H9 (cell line): ENCODE data around the gene FADS3. TPM values are rescaled to one million over a fixed set of nuclear protein-coding genes. Genes with fewer than 3 reads are reported as not detected.

Experiments
- DNase-seq: peaks from one replicate; pipeline ENCODE4 v3.0.0-alpha.2; 2017
- H2AFZ ChIP-seq: one replicate; pipeline ENCODE4 v1.6.1; 2013; ENCODE audit warnings: mild to moderate bottlenecking, low read length, control low read depth, moderate library complexity
- H2AK5ac ChIP-seq: 2 replicates; pipeline ENCODE4 v1.6.1; 2013; ENCODE audit warnings: low read length, control low read depth, mixed read lengths; ENCODE audit not compliant: insufficient read length
- H2BK120ac ChIP-seq: one replicate; pipeline ENCODE4 v1.6.1; 2013; ENCODE audit warnings: low read depth, mild to moderate bottlenecking, low read length, control low read depth, inconsistent platforms; ENCODE audit not compliant: poor library complexity, severe bottlenecking
- H2BK12ac ChIP-seq: 2 replicates; pipeline ENCODE4 v1.6.1; 2013; ENCODE audit warnings: low read length, control low read depth, mixed read lengths, low read depth; ENCODE audit not compliant: insufficient read length
- H2BK15ac ChIP-seq: 2 replicates; pipeline ENCODE4 v1.6.1; 2013; ENCODE audit warnings: low read depth, low read length, control low read depth
- H2BK20ac ChIP-seq: one replicate; pipeline ENCODE4 v1.6.1; 2013; ENCODE audit warnings: low read depth, mild to moderate bottlenecking, low read length, control low read depth, inconsistent platforms; ENCODE audit not compliant: poor library complexity, severe bottlenecking
- H2BK5ac ChIP-seq: 2 replicates; pipeline ENCODE4 v1.6.1; 2013; ENCODE audit warnings: low read length, control low read depth, mixed read lengths; ENCODE audit not compliant: insufficient read length
- H3K14ac ChIP-seq: 2 replicates; pipeline ENCODE4 v1.6.1; 2013; ENCODE audit warnings: low read length, control low read depth; ENCODE audit not compliant: insufficient read depth
- H3K18ac ChIP-seq: 2 replicates; pipeline ENCODE4 v1.6.1; 2013; ENCODE audit warnings: low read depth, mild to moderate bottlenecking, mixed read lengths, low read length, control low read depth; ENCODE audit not compliant: insufficient read length
- H3K23ac ChIP-seq: 2 replicates; pipeline ENCODE4 v1.6.1; 2013; ENCODE audit warnings: low read length, control low read depth, mixed read lengths, low read depth; ENCODE audit not compliant: insufficient read length
- H3K23me2 ChIP-seq: 2 replicates; pipeline ENCODE4 v1.6.1; 2013; ENCODE audit warnings: low read depth, mild to moderate bottlenecking, mixed read lengths, low read length, control low read depth; ENCODE audit not compliant: insufficient read length, poor library complexity, severe bottlenecking
- H3K27ac ChIP-seq: 2 replicates; pipeline ENCODE4 v1.5.1; 2013; ENCODE audit warnings: low read length, control low read depth, mixed read lengths, low read depth; ENCODE audit not compliant: insufficient read length
- H3K27me3 ChIP-seq: 2 replicates; pipeline ENCODE4 v1.6.1; 2013; ENCODE audit warnings: low read length, control low read depth, inconsistent platforms; ENCODE audit not compliant: insufficient read depth
- H3K4ac ChIP-seq: 2 replicates; pipeline ENCODE4 v1.6.1; 2013; ENCODE audit warnings: low read depth, mild to moderate bottlenecking, control low read depth, inconsistent platforms, low read length, moderate library complexity
- H3K4me1 ChIP-seq: 2 replicates; pipeline ENCODE4 v1.6.1; 2013; ENCODE audit warnings: low read length, control low read depth, inconsistent platforms; ENCODE audit not compliant: insufficient read depth
- H3K4me2 ChIP-seq: 2 replicates; pipeline ENCODE4 v1.6.1; 2013; ENCODE audit warnings: low read length, control low read depth, mixed read lengths; ENCODE audit not compliant: insufficient read length, insufficient read depth
- H3K56ac ChIP-seq: 2 replicates; pipeline ENCODE4 v1.6.1; 2013; ENCODE audit warnings: low read depth, mild to moderate bottlenecking, mixed read lengths, low read length, control low read depth; ENCODE audit not compliant: insufficient read length
- H3K79me1 ChIP-seq: 2 replicates; pipeline ENCODE4 v1.6.1; 2013; ENCODE audit warnings: low read depth, mild to moderate bottlenecking, moderate library complexity, low read length, control low read depth, inconsistent platforms; ENCODE audit not compliant: insufficient read depth, poor library complexity, severe bottlenecking
- H3K79me2 ChIP-seq: 2 replicates; pipeline ENCODE4 v1.6.1; 2013; ENCODE audit warnings: low read length, control low read depth, inconsistent platforms; ENCODE audit not compliant: insufficient read depth
- H3K9ac ChIP-seq: 2 replicates; pipeline ENCODE4 v1.6.1; 2013; ENCODE audit warnings: low read length, control low read depth, mixed read lengths; ENCODE audit not compliant: insufficient read length; ENCODE audit errors: extremely low read depth
- H3K9me3 ChIP-seq: one replicate; pipeline ENCODE4 v1.6.1; 2013; ENCODE audit warnings: low read depth, low read length, inconsistent platforms; ENCODE audit not compliant: control insufficient read depth
- H3T11ph ChIP-seq: one replicate; pipeline ENCODE4 v1.6.1; 2013; ENCODE audit warnings: mild to moderate bottlenecking, low read length, control low read depth, inconsistent platforms
- H4K20me1 ChIP-seq: one replicate; pipeline ENCODE4 v1.6.1; 2013; ENCODE audit not compliant: control insufficient read depth, insufficient read length, insufficient read depth
- H4K5ac ChIP-seq: 2 replicates; pipeline ENCODE4 v1.6.1; 2013; ENCODE audit warnings: low read depth, mild to moderate bottlenecking, mixed read lengths, low read length, control low read depth; ENCODE audit not compliant: insufficient read length
- H4K8ac ChIP-seq: replicated peaks from 2 replicates; pipeline ENCODE4 v1.6.1; 2013; ENCODE audit warnings: low read length, control low read depth, mixed read lengths, low read depth; ENCODE audit not compliant: insufficient read length
- H4K91ac ChIP-seq: 2 replicates; pipeline ENCODE4 v1.6.1; 2013; ENCODE audit warnings: low read depth, mild to moderate bottlenecking, moderate library complexity, mixed read lengths, low read length, control low read depth; ENCODE audit not compliant: insufficient read length
- H3K27ac Mint-ChIP-seq, 3 experiments: 2 replicates in 2 of 3; 3 replicates in 1 of 3; pipeline ENCODE4 v1.8.0; 2020 to 2021; ENCODE audit warnings: mixed read lengths in 3 of 3, mild to moderate bottlenecking in 1 of 3, moderate library complexity in 1 of 3
- H3K27me3 Mint-ChIP-seq: 2 replicates; pipeline ENCODE4 v1.8.0; 2021; ENCODE audit warnings: low read depth, mild to moderate bottlenecking, moderate library complexity, mixed read lengths
- H3K36me3 Mint-ChIP-seq, 3 experiments: 2 replicates in 2 of 3; 3 replicates in 1 of 3; pipeline ENCODE4 v1.8.0; 2020 to 2021; ENCODE audit warnings: low read depth in 3 of 3, mixed read lengths in 3 of 3; ENCODE audit not compliant: insufficient read depth in 1 of 3
- H3K4me1 Mint-ChIP-seq, 2 experiments: 2 replicates each; pipeline ENCODE4 v1.8.0; 2020; ENCODE audit warnings: mixed read lengths in 2 of 2
- H3K4me3 Mint-ChIP-seq, 2 experiments: 2 replicates in 1 of 2; 3 replicates in 1 of 2; pipeline ENCODE4 v1.8.0; 2020 to 2021; ENCODE audit warnings: mild to moderate bottlenecking in 2 of 2, mixed read lengths in 2 of 2, moderate library complexity in 1 of 2
- H3K9me3 Mint-ChIP-seq, 2 experiments: 2 replicates in 1 of 2; 3 replicates in 1 of 2; pipeline ENCODE4 v1.8.0; 2020; ENCODE audit warnings: mild to moderate bottlenecking in 2 of 2, mixed read lengths in 2 of 2, moderate library complexity in 1 of 2
- WGBS: extraction: QIAGEN DNeasy Blood & Tissue Kit; methylation state at CpG from one replicate; pipeline ENCODE4 v1.1.7; 2013; ENCODE audit warnings: missing lambda C conversion rate, low lambda C conversion rate, mixed read lengths; ENCODE audit not compliant: insufficient read length; ENCODE audit errors: extremely low coverage; 5-methylcytosine and 5-hydroxymethylcytosine counted together
- total RNA-seq: library from RNA; stranded (reverse); gene quantifications from 2 replicates; pipeline ENCODE4 v1.2.1, GENCODE V29; 2021
- TF ChIP-seq, protein P1 (sequence below): fragments of 200-600 bp; sonication (generic); conservative IDR thresholded peaks from 3 replicates; pipeline ENCODE4 v1.8.0; 2021; ENCODE audit warnings: antibody characterized with exemption, mild to moderate bottlenecking

The FADS3 gene
- total RNA-seq, 1 experiment from 2014 or later = 34.9 TPM

DNA sequence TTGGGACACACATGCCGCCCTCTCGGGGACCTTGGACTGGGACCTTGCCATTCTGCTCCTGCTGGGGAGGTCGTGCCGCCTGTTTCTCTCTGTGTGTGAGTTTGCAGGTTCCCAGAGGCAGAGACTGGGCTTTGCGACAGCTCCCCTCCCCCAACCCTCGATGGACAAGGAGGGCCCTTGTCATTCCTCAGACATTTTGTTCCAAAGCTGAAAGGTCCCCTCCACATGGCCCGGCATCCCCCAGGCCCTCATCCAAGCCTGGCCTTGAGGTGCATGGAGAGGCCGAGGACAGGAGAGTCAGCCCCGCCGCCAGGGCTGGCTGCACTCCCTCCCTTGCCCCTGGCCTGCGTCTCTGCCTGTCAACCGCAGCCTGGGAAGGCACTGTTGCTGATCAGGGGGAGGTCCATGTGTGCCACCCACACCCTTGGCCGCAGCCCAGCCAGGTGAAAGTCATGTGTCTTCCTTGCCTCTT, 37.6 kb downstream of the FADS3 start:
- Histone ChIP-seq H3K9ac (no peak overlapping the region), H2BK15ac (no peak overlapping the region), H2BK5ac (no peak overlapping the region), H3K9me3 (no peaks in the 10 kb centered on the region), H2AK5ac (no peak overlapping the region), H3K18ac (no peak overlapping the region), H4K5ac (no peak overlapping the region), H3K4me2 (no peak overlapping the region), H3K4me1 (no peaks in the 10 kb centered on the region), H4K8ac (no peak overlapping the region), H3K23me2 (no peaks in the 10 kb centered on the region), H3K23ac (no peak overlapping the region), H3T11ph (no peak overlapping the region), H2BK20ac (no peak overlapping the region), H3K27ac (no peak overlapping the region), H3K79me1 (no peaks in the 10 kb centered on the region), H4K20me1 (no peaks in the 10 kb centered on the region), H3K79me2 (no peaks in the 10 kb centered on the region), H4K91ac (no peak overlapping the region), H3K27me3 (no peaks in the 10 kb centered on the region), H2AFZ (no peak overlapping the region), H3K56ac (no peak overlapping the region), H3K4ac (no peak overlapping the region), H2BK120ac (no peak overlapping the region), H3K14ac (no peak overlapping the region), H2BK12ac (no peak overlapping the region)
- no peaks in the 10 kb centered on the region for H3K4me1 Mint-ChIP-seq
- no CpG with 5 or more reads among the region's 13 CpGs for WGBS
- TF ChIP-seq, protein P1, sequence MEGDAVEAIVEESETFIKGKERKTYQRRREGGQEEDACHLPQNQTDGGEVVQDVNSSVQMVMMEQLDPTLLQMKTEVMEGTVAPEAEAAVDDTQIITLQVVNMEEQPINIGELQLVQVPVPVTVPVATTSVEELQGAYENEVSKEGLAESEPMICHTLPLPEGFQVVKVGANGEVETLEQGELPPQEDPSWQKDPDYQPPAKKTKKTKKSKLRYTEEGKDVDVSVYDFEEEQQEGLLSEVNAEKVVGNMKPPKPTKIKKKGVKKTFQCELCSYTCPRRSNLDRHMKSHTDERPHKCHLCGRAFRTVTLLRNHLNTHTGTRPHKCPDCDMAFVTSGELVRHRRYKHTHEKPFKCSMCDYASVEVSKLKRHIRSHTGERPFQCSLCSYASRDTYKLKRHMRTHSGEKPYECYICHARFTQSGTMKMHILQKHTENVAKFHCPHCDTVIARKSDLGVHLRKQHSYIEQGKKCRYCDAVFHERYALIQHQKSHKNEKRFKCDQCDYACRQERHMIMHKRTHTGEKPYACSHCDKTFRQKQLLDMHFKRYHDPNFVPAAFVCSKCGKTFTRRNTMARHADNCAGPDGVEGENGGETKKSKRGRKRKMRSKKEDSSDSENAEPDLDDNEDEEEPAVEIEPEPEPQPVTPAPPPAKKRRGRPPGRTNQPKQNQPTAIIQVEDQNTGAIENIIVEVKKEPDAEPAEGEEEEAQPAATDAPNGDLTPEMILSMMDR = no peak
- H3K9me3 Mint-ChIP-seq = no peaks in the 10 kb centered on the region; a peak in 1 of 5 replicates
- peak; percentile 26 for DNase-seq
- H3K27ac Mint-ChIP-seq = no peak overlapping the region; a peak in 1 of 7 replicates
- no peaks in the 10 kb centered on the region for H3K27me3 Mint-ChIP-seq
- peaks cover 51 to 81% (median 71%) of the 10 kb centered on the region in 3 experiments for H3K36me3 Mint-ChIP-seq
- H3K4me3 Mint-ChIP-seq = no peak overlapping the region
